Uterus (tissue), 4 donors: Measurements from ENCODE around the gene POLD1. TPM values are rescaled to one million over a fixed set of nuclear protein-coding genes. Genes with fewer than 3 reads are reported as not detected.

Source experiments
- DNase-seq, 2 donors: peaks; one replicate each; pipeline ENCODE4 v3.0.0-alpha.2; 2019 to 2020
- H3K27ac ChIP-seq, 2 donors: fragments of 200-600 bp; sonication (generic); 1 replicate in 1 of 2; 2 replicates in 1 of 2; pipeline ENCODE4 v1.5.1; 2016 to 2018
- H3K27me3 ChIP-seq, 2 donors: fragments of 200-600 bp; sonication (generic); one replicate each; pipeline ENCODE4 v1.5.1; 2018 to 2019; ENCODE audit warnings: control low read depth in 1 of 2
- H3K36me3 ChIP-seq, 2 donors: fragments of 200-600 bp; sonication (generic); one replicate each; pipeline ENCODE4 v1.5.1; 2019; ENCODE audit warnings: control low read depth in 1 of 2
- H3K4me1 ChIP-seq, 2 donors: fragments of 200-600 bp; sonication (generic); one replicate each; pipeline ENCODE4 v1.5.1; 2018 to 2019; ENCODE audit warnings: control low read depth in 1 of 2
- H3K4me3 ChIP-seq, 2 donors: fragments of 200-600 bp; sonication (generic); 1 replicate in 1 of 2; 2 replicates in 1 of 2; pipeline ENCODE4 v1.5.1; 2018 to 2019; ENCODE audit warnings: mild to moderate bottlenecking in 1 of 2
- H3K9me3 ChIP-seq, 2 donors: fragments of 200-600 bp; sonication (generic); one replicate each; pipeline ENCODE4 v1.5.1; 2019; ENCODE audit warnings: control low read depth in 1 of 2
- CTCF ChIP-seq, 4 experiments: fragments of 200-600 bp in 2 of 4; fragments of 450-650 bp in 2 of 4; sonication (generic) in 2 of 4; IDR thresholded peaks; one replicate each; pipeline ENCODE4 v1.5.1; 2016 to 2019; ENCODE audit warnings: antibody characterized with exemption in 4 of 4, mild to moderate bottlenecking in 2 of 4, moderate library complexity in 1 of 4
- POLR2A ChIP-seq, 2 donors: fragments of 450-650 bp; IDR thresholded peaks; one replicate each; pipeline ENCODE4 v1.6.1; 2016; ENCODE audit warnings: antibody characterized with exemption in 2 of 2, mild to moderate bottlenecking in 1 of 2, moderate library complexity in 1 of 2
- intact Hi-C: fragments of 100-400 bp; cut with DNase I; formaldehyde crosslinking; loops from one replicate; pipeline ENCODE4 v1.15.1; 2023; ENCODE audit warnings: low total_unique reads
- total RNA-seq, 4 donors: library from RNA; depleted of rRNA in 3 of 4; stranded (reverse); fragments of >200 nt in 3 of 4; gene quantifications; one replicate each; pipeline versions ENCODE4 v1.1.0 to v1.2.4, GENCODE V29; 2014 to 2023
- donor health status: DM: yes; HTN: yes; CAD: no.

POLD1 gene
- total RNA-seq, 4 donors from 2014 or later, result 10.6 to 47.9 (median 24.0) TPM

- Histone ChIP-seq H3K4me3 (no peak overlapping the region), H3K4me1 (no peaks in the 10 kb centered on the region), H3K27me3 (peaks cover 0 to 18% of the 10 kb centered on the region in 2 donors), H3K9me3 (no peaks in the 10 kb centered on the region), H3K36me3 (no peaks in the 10 kb centered on the region), H3K27ac (no peak overlapping the region)
- intact Hi-C loops, result no loop called here
- DNase-seq, result no peak
- TF ChIP-seq POLR2A (IDR thresholded peaks at IDR 0.05) (no peak), CTCF (IDR thresholded peaks at IDR 0.05) (no peak)
Measured at GRCh38 chr19:50423279-50424113, 39.3 kb downstream of the POLD1 start.

GRCh38 chr19:50425581-50425980 is 41.4 kb downstream of the POLD1 start:
- DNase-seq, result no peak
- Histone ChIP-seq H3K4me1 (no peaks in the 10 kb centered on the region), H3K36me3 (no peaks in the 10 kb centered on the region), H3K27me3 (peaks cover 0 to 5% of the 10 kb centered on the region in 2 donors), H3K27ac (no peak overlapping the region), H3K4me3 (no peak overlapping the region), H3K9me3 (no peaks in the 10 kb centered on the region)
- intact Hi-C loops, result no loop called here
- TF ChIP-seq CTCF (IDR thresholded peaks at IDR 0.05), result no peak
- TF ChIP-seq POLR2A (IDR thresholded peaks at IDR 0.05), result no peak

GRCh38 chr19:50427318-50427925 is 43.3 kb downstream of the POLD1 start:
- Histone ChIP-seq H3K9me3 (no peaks in the 10 kb centered on the region), H3K36me3 (no peaks in the 10 kb centered on the region), H3K27me3 (peaks cover 0 to 7% of the 10 kb centered on the region in 2 donors), H3K27ac (no peak overlapping the region), H3K4me3 (no peak overlapping the region), H3K4me1 (no peaks in the 10 kb centered on the region)
- DNase-seq, result no peak
- TF ChIP-seq POLR2A (IDR thresholded peaks at IDR 0.05) (no peak), CTCF (IDR thresholded peaks at IDR 0.05) (no peak)
- intact Hi-C loops, result no loop called here

GRCh38 chr19:50427997-50428425 is 43.9 kb downstream of the POLD1 start:
- DNase-seq, result peak; percentile 43 to 67
- intact Hi-C loops, result no loop called here
- H3K36me3 ChIP-seq, result no peaks in the 10 kb centered on the region
- H3K4me1 ChIP-seq, result no peaks in the 10 kb centered on the region
- H3K27ac ChIP-seq, result no peak overlapping the region
- peaks cover 0 to 7% of the 10 kb centered on the region in 2 donors for H3K27me3 ChIP-seq
- TF ChIP-seq POLR2A (IDR thresholded peaks at IDR 0.05), result peak in 1 of 2 donors; percentile 32
- no peak for TF ChIP-seq CTCF (IDR thresholded peaks at IDR 0.05)
- no peaks in the 10 kb centered on the region for H3K9me3 ChIP-seq
- no peak overlapping the region for H3K4me3 ChIP-seq
